Right atrium auricular region (tissue), 2 donors: ENCODE results near the gene COX7A1. TPM values are rescaled to one million over a fixed set of nuclear protein-coding genes. Genes with fewer than 3 reads are reported as not detected.

Experiments
- DNase-seq: peaks from one replicate; pipeline ENCODE4 v3.0.0-alpha.2; 2019; ENCODE audit warnings: low spot score
- H3K27ac ChIP-seq, 2 donors: fragments of 200-600 bp; sonication (generic); 1 replicate in 1 of 2; 2 replicates in 1 of 2; pipeline ENCODE4 v1.5.1; 2016 to 2019
- H3K27me3 ChIP-seq, 2 donors: fragments of 200-600 bp; sonication (generic); one replicate each; pipeline versions ENCODE4 v1.5.1 to v1.6.0; 2017 to 2019
- H3K36me3 ChIP-seq: fragments of 200-600 bp; sonication (generic); one replicate; pipeline ENCODE4 v1.5.1; 2016
- H3K4me1 ChIP-seq, 2 donors: fragments of 200-600 bp; sonication (generic); one replicate each; pipeline versions ENCODE4 v1.5.1 to v1.6.0; 2017 to 2019
- H3K4me3 ChIP-seq, 2 donors: fragments of 200-600 bp; sonication (generic); 1 replicate in 1 of 2; 2 replicates in 1 of 2; pipeline ENCODE4 v1.5.1; 2017 to 2019; ENCODE audit warnings: mild to moderate bottlenecking in 1 of 2, moderate library complexity in 1 of 2
- H3K9me3 ChIP-seq, 2 donors: fragments of 200-600 bp; sonication (generic); one replicate each; pipeline ENCODE4 v1.5.1; 2019
- CTCF ChIP-seq, 2 donors: fragments of 200-600 bp; sonication (generic); IDR thresholded peaks; one replicate each; pipeline ENCODE4 v1.5.1; 2019; ENCODE audit warnings: antibody characterized with exemption in 2 of 2
- total RNA-seq, 2 donors: library from RNA; depleted of rRNA; stranded (reverse); fragments of >200 nt; gene quantifications; one replicate each; pipeline ENCODE4 v1.1.0, GENCODE V29; 2016

COX7A1 gene
- total RNA-seq, 2 donors from 2014 or later: 136 to 347 TPM

GRCh38 chr19:36116344-36116637, 36.0 kb downstream of the COX7A1 start:
- no peak for TF ChIP-seq CTCF (IDR thresholded peaks at IDR 0.05)
- no peaks in the 10 kb centered on the region for H3K9me3 ChIP-seq
- peaks cover 46% of the 10 kb centered on the region for H3K36me3 ChIP-seq
- H3K27ac ChIP-seq: peak overlapping the region in 1 of 2 donors; percentile 89
- no peaks in the 10 kb centered on the region for H3K27me3 ChIP-seq
- H3K4me3 ChIP-seq: peak overlapping the region; percentile 66 to 90
- no peak for DNase-seq
- peaks cover 0 to 23% of the 10 kb centered on the region in 2 donors for H3K4me1 ChIP-seq

DNA sequence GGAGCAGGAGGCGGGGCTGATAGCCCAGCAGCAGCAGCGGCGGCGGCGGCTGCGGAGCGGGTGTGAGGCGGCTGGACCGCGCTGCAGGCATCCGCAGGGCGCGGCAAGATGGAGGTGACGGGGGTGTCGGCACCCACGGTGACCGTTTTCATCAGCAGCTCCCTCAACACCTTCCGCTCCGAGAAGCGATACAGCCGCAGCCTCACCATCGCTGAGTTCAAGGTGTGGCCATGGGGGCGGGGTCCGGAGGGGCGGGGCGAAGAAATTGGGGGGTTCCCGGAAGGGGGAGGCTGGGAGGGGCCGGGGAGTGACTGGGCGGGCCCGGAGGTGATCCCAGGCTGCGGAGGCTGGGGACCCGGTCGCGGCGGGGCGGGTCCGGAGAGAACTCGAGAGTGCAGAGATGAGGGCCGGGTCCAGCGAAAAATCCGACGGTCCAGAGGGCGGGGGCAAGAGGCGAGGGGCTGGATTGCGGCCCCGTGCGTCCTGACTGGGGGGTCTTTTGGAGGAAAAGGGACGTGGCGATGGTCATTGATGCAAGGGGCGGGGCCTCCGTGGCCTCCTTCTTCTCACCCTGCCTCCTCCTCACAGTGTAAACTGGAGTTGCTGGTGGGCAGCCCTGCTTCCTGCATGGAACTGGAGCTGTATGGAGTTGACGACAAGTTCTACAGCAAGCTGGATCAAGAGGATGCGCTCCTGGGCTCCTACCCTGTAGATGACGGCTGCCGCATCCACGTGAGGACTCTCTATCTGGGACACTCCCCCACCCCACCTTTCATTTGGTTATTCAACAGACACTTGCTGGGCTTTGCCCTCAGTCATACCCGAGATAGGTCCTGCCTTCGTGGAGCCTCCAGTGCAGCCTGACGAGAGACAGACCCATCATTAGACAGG, 36.5 kb downstream of the COX7A1 start, which contains the start of gene TBCB:
Gene TBCB, plus strand, starts transcription at position 16 of the 891 bp plus-strand sequence. Its CDS starts 93 bp downstream, at position 109.
- Histone ChIP-seq H3K27me3 (no peaks in the 10 kb centered on the region), H3K4me3 (peak within 1 kb of the TSS; percentile 66 to 90), H3K9me3 (no peaks in the 10 kb centered on the region), H3K4me1 (peaks cover 0 to 23% of the 10 kb centered on the region in 2 donors), H3K36me3 (peaks cover 43% of the 10 kb centered on the region), H3K27ac (peak within 1 kb of the TSS; percentile 89 to 94)
- peak in 1 of 2 donors; percentile 13 for TF ChIP-seq CTCF (IDR thresholded peaks at IDR 0.05)
- DNase-seq: no peak

DNA sequence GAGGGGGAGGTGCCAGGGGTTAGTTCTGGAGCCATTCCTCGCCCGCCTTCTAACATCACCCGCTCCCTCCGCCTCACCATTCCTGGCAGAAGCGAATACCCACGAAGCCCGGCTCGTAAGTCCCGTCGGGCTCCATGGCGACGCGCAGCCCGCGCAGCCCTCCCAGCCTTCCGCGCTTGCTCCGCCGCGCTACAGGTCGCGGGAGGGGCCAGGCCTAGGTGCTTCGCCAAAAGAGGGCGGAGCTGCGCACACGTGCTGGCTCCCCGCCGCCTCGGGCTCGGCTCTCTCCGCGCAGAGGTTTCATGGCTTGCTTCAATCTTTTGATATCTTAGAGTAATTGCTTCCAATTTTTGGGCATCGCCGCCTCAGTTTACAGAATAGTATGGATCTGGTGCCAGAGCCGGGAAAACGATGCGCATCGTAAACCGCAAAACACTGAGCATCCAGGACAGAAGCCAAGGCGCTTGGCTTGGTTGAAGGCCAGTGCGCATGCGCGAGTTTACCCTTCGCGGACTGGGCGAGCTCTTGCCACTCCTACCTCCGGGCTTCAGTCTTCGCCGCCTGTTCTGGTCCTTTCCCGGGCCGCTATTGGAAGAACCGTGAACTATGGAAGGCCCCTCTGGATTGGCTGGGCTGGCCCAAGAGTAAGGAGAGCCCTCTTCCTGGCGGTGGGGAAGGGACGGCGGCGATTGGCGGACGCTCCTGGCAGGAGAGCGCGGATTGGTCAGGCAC, 37.4 kb downstream of the COX7A1 start, which contains the start of gene POLR2I:
Gene POLR2I, minus strand, starts transcription at position 155 of the 732 bp plus-strand sequence. Its CDS starts 19 bp downstream, at position 136.
- peak within 1 kb of the TSS; percentile 89 to 94 for H3K27ac ChIP-seq
- peaks cover 43% of the 10 kb centered on the region for H3K36me3 ChIP-seq
- no peaks in the 10 kb centered on the region for H3K27me3 ChIP-seq
- TF ChIP-seq CTCF (IDR thresholded peaks at IDR 0.05): no peak
- H3K9me3 ChIP-seq: no peaks in the 10 kb centered on the region
- H3K4me3 ChIP-seq: peak within 1 kb of the TSS; percentile 66 to 90
- H3K4me1 ChIP-seq: peaks cover 0 to 23% of the 10 kb centered on the region in 2 donors
- DNase-seq: peak; percentile 100

GRCh38 chr19:36113894-36114720, 38.1 kb downstream of the COX7A1 start:
- H3K27ac ChIP-seq: peak overlapping the region; percentile 89 to 94
- H3K36me3 ChIP-seq: peaks cover 38% of the 10 kb centered on the region
- no peak for DNase-seq
- TF ChIP-seq CTCF (IDR thresholded peaks at IDR 0.05): no peak
- H3K4me1 ChIP-seq: peaks cover 0 to 23% of the 10 kb centered on the region in 2 donors
- no peaks in the 10 kb centered on the region for H3K27me3 ChIP-seq
- no peaks in the 10 kb centered on the region for H3K9me3 ChIP-seq
- peak overlapping the region; percentile 66 to 90 for H3K4me3 ChIP-seq

DNA sequence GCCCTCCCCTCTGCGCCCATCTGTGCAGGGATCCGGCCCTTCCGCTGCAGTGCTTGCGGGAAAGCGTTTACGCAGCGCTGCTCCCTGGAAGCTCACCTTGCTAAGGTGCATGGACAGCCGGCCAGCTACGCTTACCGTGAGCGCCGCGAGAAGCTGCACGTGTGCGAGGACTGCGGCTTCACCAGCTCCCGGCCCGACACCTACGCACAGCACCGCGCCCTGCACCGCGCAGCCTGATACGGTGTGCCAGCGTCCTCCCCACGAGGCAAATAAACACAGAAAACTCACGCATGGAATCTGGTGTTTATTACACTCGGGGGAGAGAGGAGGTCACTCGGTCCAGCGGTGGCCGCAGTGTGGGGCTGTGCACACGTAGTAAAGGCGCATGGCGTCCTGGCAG, 38.8 kb downstream of the COX7A1 start:
- no peak for TF ChIP-seq CTCF (IDR thresholded peaks at IDR 0.05)
- Histone ChIP-seq H3K9me3 (no peaks in the 10 kb centered on the region), H3K27ac (peak overlapping the region in 1 of 2 donors; percentile 89), H3K27me3 (no peaks in the 10 kb centered on the region), H3K4me3 (peak overlapping the region in 1 of 2 donors; percentile 90), H3K4me1 (peaks cover 0 to 23% of the 10 kb centered on the region in 2 donors), H3K36me3 (peaks cover 31% of the 10 kb centered on the region)
- DNase-seq: no peak
